Spinal cord (tissue), 10 donors: ENCODE data around the gene PEAK1. TPM values are rescaled to one million over a fixed set of nuclear protein-coding genes. Genes with fewer than 3 reads are reported as not detected.

Source experiments
- DNase-seq, 6 donors: peaks; one replicate each; pipeline versions ENCODE4 v3.0.0 to v3.0.0-alpha.2; 2013 to 2015; ENCODE audit warnings: low spot score in 6 of 6, low read depth in 4 of 6
- H3K27ac ChIP-seq: one replicate; pipeline ENCODE4 v1.5.1; 2013; ENCODE audit warnings: low read depth, low read length, control low read depth
- H3K27me3 ChIP-seq: one replicate; pipeline ENCODE4 v1.6.1; 2013; ENCODE audit warnings: low read length; ENCODE audit not compliant: control insufficient read depth, insufficient read depth
- H3K36me3 ChIP-seq: one replicate; pipeline ENCODE4 v1.6.1; 2013; ENCODE audit warnings: low read length; ENCODE audit not compliant: control insufficient read depth, insufficient read depth
- H3K4me1 ChIP-seq: one replicate; pipeline ENCODE4 v1.6.1; 2013; ENCODE audit warnings: low read length; ENCODE audit not compliant: control insufficient read depth, insufficient read depth
- H3K4me3 ChIP-seq: one replicate; pipeline ENCODE4 v1.5.1; 2013; ENCODE audit warnings: low read depth, low read length, control low read depth
- H3K9me3 ChIP-seq: one replicate; pipeline ENCODE4 v1.6.1; 2013; ENCODE audit warnings: low read length; ENCODE audit not compliant: control insufficient read depth, insufficient read depth
- WGBS: methylation state at CpG from one replicate; pipeline ENCODE4 v1.1.5; 2013; ENCODE audit warnings: missing lambda C conversion rate; ENCODE audit not compliant: insufficient coverage; 5-methylcytosine and 5-hydroxymethylcytosine counted together
- polyA plus RNA-seq, 2 donors: library from polyadenylated mRNA; unstranded; fragments of 120-200 nt; gene quantifications; one replicate each; pipeline ENCODE4 v1.2.1, GENCODE V29; 2013; ENCODE audit not compliant: insufficient read length in 2 of 2
- total RNA-seq, 2 donors: library from RNA; depleted of rRNA in 1 of 2; stranded (reverse); fragments of 120-200 nt in 1 of 2; fragments of >200 nt in 1 of 2; gene quantifications; one replicate each; pipeline versions ENCODE4 v1.2.3 to v1.2.4, GENCODE V29; 2013 to 2014
- donor health status: healthy.

Gene PEAK1
- total and polyA plus RNA-seq, 4 donors: 28.2 to 60.0 (median 36.2) TPM

DNA sequence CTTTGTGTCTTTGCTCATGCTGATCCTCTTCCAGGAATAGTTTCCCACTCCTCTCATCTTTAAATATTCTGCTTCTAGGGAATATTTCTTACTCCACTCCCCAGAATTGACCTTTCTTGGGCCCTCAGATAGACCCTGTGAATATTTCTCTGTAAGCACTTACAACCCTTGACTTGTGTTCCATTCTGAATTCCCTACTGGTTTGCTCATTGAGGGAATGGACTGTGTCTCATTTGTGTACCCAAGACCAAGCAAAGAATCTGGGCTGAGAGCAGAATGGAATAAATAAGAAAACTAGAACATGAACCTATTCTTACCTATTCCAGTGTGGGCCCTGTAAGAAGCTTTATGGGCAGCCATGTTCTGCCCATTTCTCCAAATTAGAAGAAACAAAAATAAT lies 276.3 kb downstream of the PEAK1 start:
- no peaks in the 10 kb centered on the region for H3K36me3 ChIP-seq
- H3K4me3 ChIP-seq: no peak overlapping the region
- no peak overlapping the region for H3K27ac ChIP-seq
- H3K4me1 ChIP-seq: no peaks in the 10 kb centered on the region
- no peak for DNase-seq
- H3K27me3 ChIP-seq: no peaks in the 10 kb centered on the region
- H3K9me3 ChIP-seq: peaks cover 7% of the 10 kb centered on the region

DNA sequence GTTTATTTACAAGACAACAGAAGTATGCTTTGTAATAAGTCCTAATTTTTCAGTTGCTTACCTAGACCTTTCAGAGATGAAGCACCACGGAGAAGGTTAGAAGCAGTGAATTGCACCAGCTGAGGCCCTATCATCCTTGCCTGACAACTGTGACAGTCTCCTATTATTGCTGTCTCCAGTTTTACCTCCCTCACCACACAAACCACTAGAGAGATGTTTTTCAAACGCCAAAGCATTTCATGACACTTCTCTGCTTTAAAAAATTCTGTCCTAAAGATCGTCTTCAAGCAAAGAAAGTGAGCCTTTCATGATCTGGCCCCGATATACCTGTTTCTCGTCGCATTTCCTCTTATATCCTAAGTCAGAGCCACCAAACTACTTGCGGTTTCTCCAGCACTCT lies 276.7 kb downstream of the PEAK1 start:
- Histone ChIP-seq H3K27ac (no peak overlapping the region), H3K4me1 (no peaks in the 10 kb centered on the region), H3K4me3 (no peak overlapping the region), H3K9me3 (peaks cover 7% of the 10 kb centered on the region), H3K36me3 (no peaks in the 10 kb centered on the region), H3K27me3 (no peaks in the 10 kb centered on the region)
- no peak for DNase-seq
- 89% methylated on average over 7 of the region's 7 CpGs for WGBS

DNA sequence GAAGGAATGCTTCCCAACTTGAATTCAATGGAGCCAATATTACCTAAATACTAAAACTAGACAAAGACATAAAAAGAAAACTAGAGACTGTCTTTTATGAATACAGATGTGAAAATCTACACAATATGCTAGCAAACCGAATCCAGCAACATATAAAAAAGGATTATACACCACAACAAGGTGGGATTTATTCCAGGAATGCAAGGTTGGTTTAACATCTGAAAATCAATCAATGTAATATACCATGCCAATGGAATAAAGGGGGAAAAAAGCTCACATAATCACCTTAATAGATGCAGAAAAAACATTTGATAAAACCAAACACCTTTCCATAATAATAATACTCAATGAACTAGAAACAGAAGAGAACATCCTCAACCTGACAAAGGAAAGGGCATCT lies 279.7 kb downstream of the PEAK1 start:
- H3K36me3 ChIP-seq: peaks cover 2% of the 10 kb centered on the region
- DNase-seq: no peak
- no peak overlapping the region for H3K4me3 ChIP-seq
- peaks cover 7% of the 10 kb centered on the region for H3K9me3 ChIP-seq
- no CpG with 5 or more reads among the region's 1 CpG for WGBS
- H3K27ac ChIP-seq: no peak overlapping the region
- no peaks in the 10 kb centered on the region for H3K27me3 ChIP-seq
- no peaks in the 10 kb centered on the region for H3K4me1 ChIP-seq

DNA sequence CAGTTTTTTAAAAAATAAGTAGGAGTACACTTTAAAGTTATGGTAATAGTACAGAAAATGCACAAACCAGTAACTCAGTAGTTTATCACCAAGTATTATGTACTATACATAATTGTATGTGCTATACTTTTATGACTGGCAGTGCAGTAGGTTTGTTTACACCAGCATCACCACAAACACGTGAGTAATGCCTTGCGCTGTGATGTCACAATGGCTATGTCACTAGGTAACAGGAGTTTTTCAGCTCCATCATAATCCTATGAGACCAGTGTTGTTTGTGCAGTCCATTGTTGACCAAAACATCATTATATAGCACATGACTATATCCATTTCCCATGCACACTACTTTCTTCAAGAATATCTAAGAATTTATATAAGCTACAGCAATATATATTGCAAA lies 280.6 kb downstream of the PEAK1 start:
- no peak for DNase-seq
- no peaks in the 10 kb centered on the region for H3K27me3 ChIP-seq
- no peak overlapping the region for H3K27ac ChIP-seq
- 100% methylated on average over 2 of the region's 2 CpGs for WGBS
- H3K4me3 ChIP-seq: no peak overlapping the region
- H3K9me3 ChIP-seq: peaks cover 7% of the 10 kb centered on the region
- H3K36me3 ChIP-seq: peaks cover 2% of the 10 kb centered on the region
- no peaks in the 10 kb centered on the region for H3K4me1 ChIP-seq

DNA sequence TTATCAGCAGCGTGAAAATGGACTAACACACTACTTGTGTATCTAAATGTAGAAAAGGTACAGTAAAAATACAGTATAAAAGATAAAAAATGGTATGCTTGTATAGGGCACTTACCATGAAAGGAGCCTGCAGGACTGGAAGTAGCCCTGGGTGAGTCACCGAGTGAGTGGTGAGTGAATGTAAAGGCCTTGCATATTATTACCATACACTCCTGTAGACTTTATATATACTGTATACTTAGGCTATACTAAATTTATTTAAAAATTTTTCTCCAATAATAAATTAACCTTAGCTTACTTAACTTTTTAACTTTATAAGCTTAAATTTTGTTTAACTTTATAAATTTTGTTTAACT lies 281.8 kb downstream of the PEAK1 start:
- no peak for DNase-seq
- WGBS: no CpG with 5 or more reads among the region's 2 CpGs
- Histone ChIP-seq H3K9me3 (peaks cover 7% of the 10 kb centered on the region), H3K4me1 (no peaks in the 10 kb centered on the region), H3K27ac (no peak overlapping the region), H3K36me3 (peaks cover 6% of the 10 kb centered on the region), H3K4me3 (no peak overlapping the region), H3K27me3 (no peaks in the 10 kb centered on the region)

DNA sequence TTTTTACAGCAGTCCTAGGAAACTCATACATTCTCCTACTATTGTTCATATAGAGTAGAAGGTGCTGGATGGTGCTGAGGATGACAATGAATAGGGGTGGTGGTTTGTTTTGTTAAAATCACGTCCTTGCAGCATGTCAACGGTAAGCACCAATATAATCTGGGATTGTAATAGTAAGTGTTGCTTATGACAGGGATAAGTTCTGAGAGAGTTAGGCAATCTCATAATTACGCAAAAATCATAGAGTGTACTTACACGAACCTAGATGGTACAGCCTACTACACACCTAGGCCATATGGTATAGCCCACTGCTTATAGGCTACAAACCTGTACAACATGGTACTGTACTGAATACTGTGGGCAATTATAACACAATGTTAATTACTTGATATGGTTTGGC lies 284.7 kb downstream of the PEAK1 start:
- Histone ChIP-seq H3K4me3 (no peak overlapping the region), H3K36me3 (peaks cover 13% of the 10 kb centered on the region), H3K27me3 (no peaks in the 10 kb centered on the region), H3K27ac (no peak overlapping the region), H3K9me3 (peaks cover under 1% of the 10 kb centered on the region), H3K4me1 (no peaks in the 10 kb centered on the region)
- no peak for DNase-seq
- 100% methylated on average over 2 of the region's 4 CpGs for WGBS

DNA sequence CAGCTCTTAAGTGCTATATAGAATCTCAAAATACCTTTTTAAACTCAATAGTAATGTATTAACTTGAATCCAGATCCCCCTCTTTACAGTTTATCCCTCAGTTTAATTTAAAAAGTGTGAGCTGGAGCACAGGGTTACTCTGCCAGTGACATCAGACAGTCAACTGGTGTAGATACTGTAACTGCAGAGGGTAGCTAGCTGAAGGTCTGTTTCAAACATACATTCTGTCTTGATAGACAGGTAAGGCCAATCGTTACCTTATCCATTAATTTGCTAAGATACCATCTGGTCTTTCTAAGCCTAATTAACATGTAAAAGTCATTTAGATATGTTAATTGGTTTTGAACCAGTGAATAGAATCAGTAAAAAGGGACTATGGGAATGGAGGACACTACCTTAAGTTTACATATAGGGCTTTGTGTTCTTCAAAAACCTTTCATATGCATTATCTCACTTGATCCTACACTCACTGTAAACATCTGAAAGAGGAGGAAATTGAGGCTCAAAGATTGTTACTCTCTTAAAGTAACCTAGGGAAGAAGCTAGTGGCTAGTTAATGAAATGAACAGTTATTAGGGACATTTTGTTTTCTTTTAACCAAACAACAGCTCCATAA lies 289.5 kb downstream of the PEAK1 start:
- no peaks in the 10 kb centered on the region for H3K9me3 ChIP-seq
- WGBS: no CpG with 5 or more reads among the region's 1 CpG
- no peak overlapping the region for H3K4me3 ChIP-seq
- DNase-seq: no peak
- peaks cover 10% of the 10 kb centered on the region for H3K36me3 ChIP-seq
- no peaks in the 10 kb centered on the region for H3K27me3 ChIP-seq
- no peak overlapping the region for H3K27ac ChIP-seq
- H3K4me1 ChIP-seq: no peaks in the 10 kb centered on the region

DNA sequence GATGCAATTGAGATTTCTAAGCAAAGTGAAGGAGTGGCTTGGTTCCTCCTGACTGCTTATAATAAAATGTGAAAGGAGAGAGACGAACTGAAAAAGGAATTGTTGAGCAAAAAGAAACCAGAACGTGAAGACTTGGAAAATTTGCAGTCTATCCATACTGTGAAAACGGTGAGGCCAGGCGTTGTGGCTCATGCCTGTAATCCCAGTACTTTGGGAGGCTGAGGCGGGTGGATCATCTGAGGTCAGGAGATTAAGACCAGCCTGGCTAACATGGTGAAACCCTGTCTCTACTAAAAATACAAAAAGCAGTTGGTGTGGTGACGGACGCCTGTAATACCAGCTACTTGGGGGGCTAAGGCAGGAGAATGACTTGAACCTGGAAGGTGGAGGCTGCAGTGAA lies 292.3 kb downstream of the PEAK1 start:
- Histone ChIP-seq H3K36me3 (peaks cover 3% of the 10 kb centered on the region), H3K27ac (no peak overlapping the region), H3K4me1 (no peaks in the 10 kb centered on the region), H3K4me3 (no peak overlapping the region), H3K27me3 (no peaks in the 10 kb centered on the region), H3K9me3 (no peaks in the 10 kb centered on the region)
- WGBS: 90% methylated on average over 2 of the region's 7 CpGs
- DNase-seq: no peak

DNA sequence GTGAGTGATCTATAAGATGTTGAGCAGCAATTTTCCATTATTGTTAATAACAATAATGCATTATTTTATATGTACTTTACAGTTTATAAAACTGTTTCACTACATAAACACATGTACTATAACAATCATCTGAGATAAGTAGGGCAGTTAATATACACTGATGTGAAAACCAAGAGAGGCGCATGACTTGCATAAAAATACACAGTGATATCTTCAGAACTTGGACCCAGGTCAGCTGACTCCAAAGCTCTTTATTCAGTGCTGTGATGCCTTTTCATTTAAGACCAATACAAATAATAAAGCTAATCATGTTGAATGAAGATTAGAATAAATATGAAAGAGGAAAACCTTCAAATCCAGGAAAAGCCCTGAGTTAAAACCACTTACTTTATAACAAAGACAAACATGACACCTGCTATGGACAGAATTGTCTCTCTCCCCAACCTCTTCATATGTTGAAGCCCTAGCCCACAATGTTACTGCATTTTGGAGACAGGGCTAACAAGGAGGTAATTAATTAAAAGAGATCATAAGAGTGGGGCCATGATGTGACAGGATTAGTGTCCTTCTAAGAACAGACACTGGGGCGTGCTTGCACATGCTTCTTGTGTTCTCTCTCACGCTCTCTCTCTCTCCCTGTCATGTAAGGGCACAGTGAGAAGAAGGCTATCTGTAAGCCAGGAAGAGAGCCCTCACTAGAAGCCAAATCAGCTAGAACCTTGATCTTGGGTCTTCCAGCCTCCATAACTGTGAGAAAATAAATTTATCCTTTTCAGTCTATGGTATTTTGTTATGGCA lies 293.2 kb downstream of the PEAK1 start:
- Histone ChIP-seq H3K4me1 (no peaks in the 10 kb centered on the region), H3K9me3 (no peaks in the 10 kb centered on the region), H3K27ac (no peak overlapping the region), H3K36me3 (no peaks in the 10 kb centered on the region), H3K27me3 (no peaks in the 10 kb centered on the region), H3K4me3 (no peak overlapping the region)
- DNase-seq: no peak
- no CpG with 5 or more reads among the region's 3 CpGs for WGBS

DNA sequence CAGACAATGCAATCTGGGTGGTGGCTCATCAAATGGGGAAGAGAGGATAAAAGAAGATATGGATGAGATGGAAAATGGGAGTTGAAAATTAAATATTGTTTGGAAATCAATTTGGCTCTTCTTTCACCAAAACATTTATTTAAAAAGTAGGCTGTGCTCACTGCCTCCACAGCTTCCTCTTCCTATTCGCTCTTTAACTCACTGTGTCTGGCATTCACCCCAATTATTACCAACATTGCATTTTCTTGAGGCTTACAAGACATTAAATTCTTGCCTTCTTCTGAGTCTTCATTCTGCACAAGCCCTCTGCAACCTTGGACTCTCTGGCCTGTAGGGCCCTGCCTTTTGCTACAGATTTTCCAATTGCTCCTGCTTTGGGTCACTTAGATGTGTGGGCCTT lies 296.1 kb downstream of the PEAK1 start:
- Histone ChIP-seq H3K9me3 (no peaks in the 10 kb centered on the region), H3K4me3 (no peak overlapping the region), H3K27me3 (no peaks in the 10 kb centered on the region), H3K27ac (no peak overlapping the region), H3K36me3 (no peaks in the 10 kb centered on the region), H3K4me1 (peaks cover 3% of the 10 kb centered on the region)
- no peak for DNase-seq
- 100% methylated on average over 1 of the region's 1 CpG for WGBS
